Epidermal melanocyte (primary cell): ENCODE data around the gene CDKN2C.

ENCODE experiments used
- DNase-seq: peaks from one replicate; pipeline ENCODE4 v3.0.0; 2011; ENCODE audit warnings: low spot score; ENCODE audit not compliant: insufficient read length

The CDKN2C gene

DNA sequence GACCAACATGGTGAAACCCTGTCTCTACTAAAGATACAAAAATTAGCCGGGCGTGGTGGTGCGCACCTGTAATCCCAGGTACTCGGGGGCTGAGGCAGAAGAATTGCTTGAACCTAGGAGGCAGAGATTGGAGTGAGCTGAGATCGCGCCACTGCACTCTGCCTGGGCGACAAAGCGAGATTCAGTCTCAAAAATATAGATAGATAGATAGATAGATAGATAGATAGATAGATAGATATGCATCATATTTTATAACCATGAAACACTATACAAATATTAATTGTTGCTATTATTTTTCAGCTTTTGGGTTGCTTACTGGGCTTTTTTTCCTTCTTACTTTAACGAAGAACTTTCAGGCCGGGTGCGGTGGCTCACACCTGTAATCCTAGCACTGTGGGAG lies 5.2 kb upstream of the CDKN2C start:
- no peak for DNase-seq

- no peak for DNase-seq
These were observed 3.1 kb upstream of the CDKN2C start for GRCh38 chr1:50966991-50967390.

- no peak for DNase-seq
These were observed 2.5 kb upstream of the CDKN2C start for GRCh38 chr1:50967416-50968157.

GRCh38 chr1:50968158-50968820 lies 1.8 kb upstream of the CDKN2C start:
- peak; percentile 85 for DNase-seq

GRCh38 chr1:50968821-50969610 lies 1.0 kb upstream of the CDKN2C start:
- no peak for DNase-seq

- no peak for DNase-seq
These were observed 453 bp downstream of the CDKN2C start for GRCh38 chr1:50970509-50970887.

DNA sequence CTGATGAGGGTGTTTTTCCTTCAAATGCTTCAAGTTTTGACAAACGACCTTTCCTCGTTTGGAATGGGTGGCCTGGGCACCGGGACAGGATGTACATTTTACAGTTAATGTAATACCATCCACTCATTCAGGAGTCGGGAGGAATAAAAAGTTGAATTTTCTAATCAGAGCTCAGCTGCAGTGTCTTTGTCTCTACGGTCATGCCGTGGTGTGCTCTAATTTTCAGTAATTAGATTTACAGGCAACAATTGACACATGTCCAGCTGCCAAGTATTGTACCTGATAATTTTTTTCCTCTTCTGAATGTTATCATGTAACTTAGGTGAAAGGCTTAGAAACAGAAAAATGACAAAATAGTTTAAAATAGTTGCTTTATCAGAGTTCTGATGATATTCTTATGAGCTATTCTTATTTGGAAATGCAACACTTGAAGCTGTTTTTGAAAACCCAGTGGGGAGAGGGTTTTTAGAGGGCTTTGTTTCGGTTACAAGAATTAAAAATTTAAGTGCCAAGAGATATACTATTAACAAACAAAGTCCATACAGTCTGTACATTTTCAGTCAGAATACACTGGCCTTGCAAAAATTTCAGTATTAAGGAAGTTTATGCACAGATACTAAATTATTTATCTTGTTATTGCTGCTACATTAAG lies 1.0 kb downstream of the CDKN2C start:
- no peak for DNase-seq

DNA sequence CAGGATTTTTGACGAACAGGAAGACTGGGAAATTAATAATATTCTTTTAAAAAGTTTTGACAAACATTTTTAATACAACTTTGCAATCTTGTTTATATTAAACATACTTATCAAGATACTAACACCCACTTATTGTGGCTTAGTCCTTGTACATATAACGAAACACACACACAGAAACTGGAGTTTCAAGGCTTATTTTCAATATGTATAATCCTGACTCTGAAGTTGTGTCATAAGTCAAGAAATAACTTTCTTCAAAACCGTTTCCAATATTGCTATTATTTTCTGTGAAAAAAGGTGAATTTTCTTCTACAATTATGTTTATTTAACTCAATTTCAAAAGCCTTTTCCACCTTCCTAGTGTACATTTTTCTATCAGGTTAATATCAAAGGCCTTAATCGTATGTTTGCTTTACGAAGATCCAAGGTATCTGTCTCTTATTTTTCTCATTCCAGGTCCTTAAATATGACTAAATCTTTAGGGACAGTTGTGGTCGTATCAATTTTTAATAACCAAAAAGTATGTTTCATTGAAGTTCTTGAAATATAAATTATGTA lies 1.8 kb downstream of the CDKN2C start:
- no peak for DNase-seq

GRCh38 chr1:50972766-50973165 lies 2.7 kb downstream of the CDKN2C start:
- no peak for DNase-seq

DNA sequence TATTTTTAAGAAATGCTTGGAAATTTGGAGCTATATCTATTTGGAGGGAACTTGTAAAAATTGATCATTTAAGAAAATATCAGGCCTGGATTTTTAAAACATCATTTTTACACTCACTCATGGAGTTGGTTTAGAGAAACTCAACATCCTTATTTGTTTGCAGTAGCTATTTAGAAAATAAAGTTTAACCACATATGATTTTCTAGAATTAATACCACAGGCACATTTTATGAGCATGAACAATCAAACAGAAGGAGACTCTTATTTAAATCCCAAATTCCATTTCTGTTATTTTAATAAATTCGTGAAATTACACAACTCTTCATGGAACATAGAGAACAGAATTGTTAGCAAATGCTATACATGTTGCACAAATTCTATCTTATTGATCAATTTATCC lies 3.2 kb downstream of the CDKN2C start:
- no peak for DNase-seq

DNA sequence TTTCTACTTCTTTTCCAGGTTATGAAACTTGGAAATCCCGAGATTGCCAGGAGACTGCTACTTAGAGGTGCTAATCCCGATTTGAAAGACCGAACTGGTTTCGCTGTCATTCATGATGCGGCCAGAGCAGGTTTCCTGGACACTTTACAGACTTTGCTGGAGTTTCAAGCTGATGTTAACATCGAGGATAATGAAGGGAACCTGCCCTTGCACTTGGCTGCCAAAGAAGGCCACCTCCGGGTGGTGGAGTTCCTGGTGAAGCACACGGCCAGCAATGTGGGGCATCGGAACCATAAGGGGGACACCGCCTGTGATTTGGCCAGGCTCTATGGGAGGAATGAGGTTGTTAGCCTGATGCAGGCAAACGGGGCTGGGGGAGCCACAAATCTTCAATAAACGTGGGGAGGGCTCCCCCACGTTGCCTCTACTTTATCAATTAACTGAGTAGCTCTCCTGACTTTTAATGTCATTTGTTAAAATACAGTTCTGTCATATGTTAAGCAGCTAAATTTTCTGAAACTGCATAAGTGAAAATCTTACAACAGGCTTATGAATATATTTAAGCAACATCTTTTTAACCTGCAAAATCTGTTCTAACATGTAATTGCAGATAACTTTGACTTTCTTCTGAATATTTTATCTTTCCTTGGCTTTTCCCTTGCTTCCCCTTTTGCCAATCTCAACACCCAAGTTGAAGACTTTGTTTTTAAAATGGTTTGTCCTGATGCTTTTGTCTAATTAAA lies 4.0 kb downstream of the CDKN2C start:
- DNase-seq: no peak

- no peak for DNase-seq
These were observed 4.5 kb downstream of the CDKN2C start for GRCh38 chr1:50974618-50974935.

- DNase-seq: no peak
These were observed 5.4 kb downstream of the CDKN2C start for GRCh38 chr1:50975436-50975835.

DNA sequence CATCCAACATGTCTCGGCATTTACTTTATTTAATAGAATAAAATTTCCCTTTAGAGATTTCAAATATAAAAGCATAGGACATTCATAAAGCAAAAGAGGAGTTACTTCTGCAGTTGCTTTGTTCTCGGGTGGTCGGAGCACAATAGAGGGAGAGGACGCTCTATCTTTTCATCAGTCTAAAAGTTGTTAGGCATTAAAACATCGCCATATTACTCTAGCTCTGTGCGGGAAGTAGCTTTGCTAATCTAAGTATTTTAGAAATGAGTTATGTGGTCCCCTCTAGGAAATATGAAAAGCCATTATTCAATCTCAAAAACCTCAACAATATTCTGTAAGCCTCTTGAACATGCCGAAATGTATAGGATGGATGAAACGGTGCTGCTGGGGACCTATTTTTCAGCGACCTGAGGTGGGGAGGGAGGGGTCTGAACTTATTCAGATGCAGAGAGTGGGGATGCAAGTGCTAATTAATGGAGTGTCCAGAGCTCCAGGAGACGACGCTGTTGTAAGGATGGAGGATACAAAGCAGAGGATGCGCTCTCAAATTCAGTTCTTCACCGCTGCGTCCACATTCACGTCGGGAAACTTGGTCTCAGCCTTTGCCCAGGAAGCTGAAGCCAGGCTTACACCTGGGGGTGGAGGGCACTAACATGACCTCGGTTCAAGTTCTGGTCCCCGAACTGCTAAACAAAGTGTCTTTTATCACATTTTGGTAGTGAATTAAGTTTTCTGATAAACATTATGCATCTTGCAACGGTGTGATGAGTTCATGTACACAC lies 6.3 kb downstream of the CDKN2C start:
- DNase-seq: no peak

- DNase-seq: no peak
These were observed 7.0 kb downstream of the CDKN2C start for GRCh38 chr1:50976890-50977574.

GRCh38 chr1:50977575-50978143 lies 7.6 kb downstream of the CDKN2C start:
- DNase-seq: no peak

GRCh38 chr1:50978144-50978851 lies 8.3 kb downstream of the CDKN2C start:
- DNase-seq: no peak
